Measurements from ENCODE around the gene SUPT3H.

Gene SUPT3H

GRCh38 chr6:45031601-45032000 lies 346.1 kb downstream of the SUPT3H start:
- Histone ChIP-seq H3K9me3 (ENCODE audit: insufficient read depth, low read length) (no peaks in the 10 kb centered on the region), H3K4me1 (ENCODE audit: insufficient read depth, insufficient read length) (no peaks in the 10 kb centered on the region), H3K9ac (ENCODE audit: insufficient read length, low read depth) (no peak overlapping the region), H3K36me3 (ENCODE audit: insufficient read depth, insufficient read length, low read length) (no peaks in the 10 kb centered on the region), H3K27me3 (ENCODE audit: insufficient read depth, insufficient read length) (no peaks in the 10 kb centered on the region), H3K4me3 (ENCODE audit: insufficient read length, low read depth) (no peak overlapping the region)
- TF ChIP-seq SUZ12 (IDR thresholded peaks at IDR 0.05; ENCODE audit: extremely low read depth, insufficient read depth, insufficient read length) (no peak), YY1 (IDR thresholded peaks at IDR 0.05; ENCODE audit: insufficient read depth, insufficient read length) (no peak), ZNF274 (IDR thresholded peaks at IDR 0.05; ENCODE audit: low read depth, low read length) (no peak)
- DNase-seq (ENCODE audit: low read depth, low spot score): no peak

- no peak for DNase-seq (ENCODE audit: low read depth, low spot score)
- no peak overlapping the region for H3K4me3 ChIP-seq (ENCODE audit: insufficient read length, low read depth)
- H3K4me1 ChIP-seq (ENCODE audit: insufficient read depth, insufficient read length): no peaks in the 10 kb centered on the region
- H3K9ac ChIP-seq (ENCODE audit: insufficient read length, low read depth): no peak overlapping the region
- no peaks in the 10 kb centered on the region; the same call in 1 of the 2 replicates for H3K9me3 ChIP-seq (ENCODE audit: insufficient read depth, low read length)
- no peak for TF ChIP-seq SUZ12 (IDR thresholded peaks at IDR 0.05; ENCODE audit: extremely low read depth, insufficient read depth, insufficient read length)
- no peak for TF ChIP-seq YY1 (IDR thresholded peaks at IDR 0.05; ENCODE audit: insufficient read depth, insufficient read length)
- TF ChIP-seq ZNF274 (IDR thresholded peaks at IDR 0.05; ENCODE audit: low read depth, low read length): no peak
- H3K27me3 ChIP-seq (ENCODE audit: insufficient read depth, insufficient read length): no peaks in the 10 kb centered on the region
- H3K36me3 ChIP-seq (ENCODE audit: insufficient read depth, insufficient read length, low read length): no peaks in the 10 kb centered on the region
Measured at GRCh38 chr6:45027126-45027525, 350.6 kb downstream of the SUPT3H start.

GRCh38 chr6:45026003-45026516 lies 351.7 kb downstream of the SUPT3H start:
- DNase-seq (ENCODE audit: low read depth, low spot score): no peak
- no peak overlapping the region for H3K4me3 ChIP-seq (ENCODE audit: insufficient read length, low read depth)
- H3K9ac ChIP-seq (ENCODE audit: insufficient read length, low read depth): no peak overlapping the region
- no peaks in the 10 kb centered on the region for H3K27me3 ChIP-seq (ENCODE audit: insufficient read depth, insufficient read length)
- no peaks in the 10 kb centered on the region for H3K36me3 ChIP-seq (ENCODE audit: insufficient read depth, insufficient read length, low read length)
- H3K9me3 ChIP-seq (ENCODE audit: insufficient read depth, low read length): no peaks in the 10 kb centered on the region; the same call in 1 of the 2 replicates
- TF ChIP-seq YY1 (IDR thresholded peaks at IDR 0.05; ENCODE audit: insufficient read depth, insufficient read length): no peak
- no peak for TF ChIP-seq SUZ12 (IDR thresholded peaks at IDR 0.05; ENCODE audit: extremely low read depth, insufficient read depth, insufficient read length)
- TF ChIP-seq ZNF274 (IDR thresholded peaks at IDR 0.05; ENCODE audit: low read depth, low read length): no peak
- H3K4me1 ChIP-seq (ENCODE audit: insufficient read depth, insufficient read length): no peaks in the 10 kb centered on the region

DNA sequence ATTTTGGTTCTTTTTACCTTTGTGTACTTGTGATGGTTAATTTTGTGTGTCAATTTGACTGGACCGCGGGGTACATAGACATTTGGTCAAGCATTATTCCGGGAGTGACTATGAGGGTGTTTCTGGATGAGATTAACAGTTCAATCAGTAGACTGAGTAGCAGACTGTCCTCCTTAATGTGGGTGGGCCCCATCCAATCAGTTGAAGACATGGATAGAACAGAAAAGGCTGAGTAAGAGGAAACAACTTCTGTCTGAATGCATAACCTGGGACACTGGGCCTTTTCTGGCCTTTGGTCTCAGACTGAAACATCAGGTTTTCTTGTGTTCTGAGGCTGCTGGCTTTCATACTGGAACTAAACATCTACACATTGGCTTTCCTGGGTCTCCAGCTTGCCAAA lies 353.1 kb downstream of the SUPT3H start:
- Histone ChIP-seq H3K4me3 (ENCODE audit: insufficient read length, low read depth) (no peak overlapping the region), H3K27me3 (ENCODE audit: insufficient read depth, insufficient read length) (no peaks in the 10 kb centered on the region), H3K4me1 (ENCODE audit: insufficient read depth, insufficient read length) (no peaks in the 10 kb centered on the region), H3K36me3 (ENCODE audit: insufficient read depth, insufficient read length, low read length) (no peaks in the 10 kb centered on the region), H3K9ac (ENCODE audit: insufficient read length, low read depth) (no peak overlapping the region), H3K9me3 (ENCODE audit: insufficient read depth, low read length) (no peaks in the 10 kb centered on the region; the same call in 1 of the 2 replicates)
- no peak for DNase-seq (ENCODE audit: low read depth, low spot score)
- TF ChIP-seq ZNF274 (IDR thresholded peaks at IDR 0.05; ENCODE audit: low read depth, low read length) (no peak), SUZ12 (IDR thresholded peaks at IDR 0.05; ENCODE audit: extremely low read depth, insufficient read depth, insufficient read length) (no peak), YY1 (IDR thresholded peaks at IDR 0.05; ENCODE audit: insufficient read depth, insufficient read length) (no peak)

DNA sequence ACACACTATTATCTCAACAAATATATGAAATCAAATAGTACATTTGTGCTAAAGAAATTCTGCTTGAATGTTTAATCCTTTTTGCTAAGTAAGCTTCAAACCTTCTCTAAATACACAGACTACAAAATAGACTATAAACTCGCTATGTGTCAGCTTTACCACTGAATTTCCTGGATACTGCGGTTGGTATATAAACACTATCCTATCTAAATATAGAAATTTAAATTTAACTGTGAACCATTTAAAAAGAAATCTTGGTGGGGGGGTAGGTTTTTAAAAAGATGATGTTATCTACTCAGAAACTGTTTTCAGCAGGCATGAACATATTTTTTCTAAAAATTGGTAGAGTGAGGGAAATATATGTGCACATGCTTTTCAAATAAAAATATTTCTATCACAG lies 356.1 kb downstream of the SUPT3H start:
- Histone ChIP-seq H3K9ac (ENCODE audit: insufficient read length, low read depth) (no peak overlapping the region), H3K27me3 (ENCODE audit: insufficient read depth, insufficient read length) (no peaks in the 10 kb centered on the region), H3K9me3 (ENCODE audit: insufficient read depth, low read length) (no peaks in the 10 kb centered on the region; the same call in 1 of the 2 replicates), H3K4me1 (ENCODE audit: insufficient read depth, insufficient read length) (no peaks in the 10 kb centered on the region), H3K4me3 (ENCODE audit: insufficient read length, low read depth) (no peak overlapping the region), H3K36me3 (ENCODE audit: insufficient read depth, insufficient read length, low read length) (no peaks in the 10 kb centered on the region)
- TF ChIP-seq SUZ12 (IDR thresholded peaks at IDR 0.05; ENCODE audit: extremely low read depth, insufficient read depth, insufficient read length) (no peak), ZNF274 (IDR thresholded peaks at IDR 0.05; ENCODE audit: low read depth, low read length) (no peak), YY1 (IDR thresholded peaks at IDR 0.05; ENCODE audit: insufficient read depth, insufficient read length) (no peak)
- no peak for DNase-seq (ENCODE audit: low read depth, low spot score)

GRCh38 chr6:45012687-45013086 lies 365.0 kb downstream of the SUPT3H start:
- Histone ChIP-seq H3K9ac (ENCODE audit: insufficient read length, low read depth) (no peak overlapping the region), H3K4me3 (ENCODE audit: insufficient read length, low read depth) (no peak overlapping the region), H3K4me1 (ENCODE audit: insufficient read depth, insufficient read length) (no peaks in the 10 kb centered on the region), H3K36me3 (ENCODE audit: insufficient read depth, insufficient read length, low read length) (peaks cover 2% of the 10 kb centered on the region), H3K27me3 (ENCODE audit: insufficient read depth, insufficient read length) (no peaks in the 10 kb centered on the region), H3K9me3 (ENCODE audit: insufficient read depth, low read length) (0 out of 2 replicates have a peak, but pooled peaks cover 5% of the 10 kb centered on the region)
- TF ChIP-seq YY1 (IDR thresholded peaks at IDR 0.05; ENCODE audit: insufficient read depth, insufficient read length) (no peak), ZNF274 (IDR thresholded peaks at IDR 0.05; ENCODE audit: low read depth, low read length) (no peak), SUZ12 (IDR thresholded peaks at IDR 0.05; ENCODE audit: extremely low read depth, insufficient read depth, insufficient read length) (no peak)
- DNase-seq (ENCODE audit: low read depth, low spot score): no peak

GRCh38 chr6:45009576-45009975 lies 368.2 kb downstream of the SUPT3H start:
- Histone ChIP-seq H3K27me3 (ENCODE audit: insufficient read depth, insufficient read length) (no peaks in the 10 kb centered on the region), H3K9ac (ENCODE audit: insufficient read length, low read depth) (no peak overlapping the region), H3K36me3 (ENCODE audit: insufficient read depth, insufficient read length, low read length) (peaks cover 2% of the 10 kb centered on the region), H3K4me1 (ENCODE audit: insufficient read depth, insufficient read length) (no peaks in the 10 kb centered on the region), H3K9me3 (ENCODE audit: insufficient read depth, low read length) (0 out of 2 replicates have a peak, but pooled peaks cover 10% of the 10 kb centered on the region), H3K4me3 (ENCODE audit: insufficient read length, low read depth) (no peak overlapping the region)
- DNase-seq (ENCODE audit: low read depth, low spot score): no peak
- TF ChIP-seq SUZ12 (IDR thresholded peaks at IDR 0.05; ENCODE audit: extremely low read depth, insufficient read depth, insufficient read length) (no peak), ZNF274 (IDR thresholded peaks at IDR 0.05; ENCODE audit: low read depth, low read length) (no peak), YY1 (IDR thresholded peaks at IDR 0.05; ENCODE audit: insufficient read depth, insufficient read length) (no peak)
